LHCN-M2 (cell line): ENCODE results near the gene ISYNA1. TPM values are rescaled to one million over a fixed set of nuclear protein-coding genes. Genes with fewer than 3 reads are reported as not detected.
A peak's percentile ranks its signal among the peaks of the same experiment; 100 is the strongest.

Experiments used
- DNase-seq: peaks from one replicate; pipeline ENCODE4 v3.0.0-alpha.2; 2012; ENCODE audit warnings: low read depth
- total RNA-seq: library from RNA; depleted of rRNA; stranded (reverse); fragments of >200 nt; gene quantifications from 2 replicates; pipeline ENCODE4 v1.2.3, GENCODE V29; 2014

The ISYNA1 gene
- total RNA-seq, 1 experiment from 2014 or later: 0.86 TPM

DNA sequence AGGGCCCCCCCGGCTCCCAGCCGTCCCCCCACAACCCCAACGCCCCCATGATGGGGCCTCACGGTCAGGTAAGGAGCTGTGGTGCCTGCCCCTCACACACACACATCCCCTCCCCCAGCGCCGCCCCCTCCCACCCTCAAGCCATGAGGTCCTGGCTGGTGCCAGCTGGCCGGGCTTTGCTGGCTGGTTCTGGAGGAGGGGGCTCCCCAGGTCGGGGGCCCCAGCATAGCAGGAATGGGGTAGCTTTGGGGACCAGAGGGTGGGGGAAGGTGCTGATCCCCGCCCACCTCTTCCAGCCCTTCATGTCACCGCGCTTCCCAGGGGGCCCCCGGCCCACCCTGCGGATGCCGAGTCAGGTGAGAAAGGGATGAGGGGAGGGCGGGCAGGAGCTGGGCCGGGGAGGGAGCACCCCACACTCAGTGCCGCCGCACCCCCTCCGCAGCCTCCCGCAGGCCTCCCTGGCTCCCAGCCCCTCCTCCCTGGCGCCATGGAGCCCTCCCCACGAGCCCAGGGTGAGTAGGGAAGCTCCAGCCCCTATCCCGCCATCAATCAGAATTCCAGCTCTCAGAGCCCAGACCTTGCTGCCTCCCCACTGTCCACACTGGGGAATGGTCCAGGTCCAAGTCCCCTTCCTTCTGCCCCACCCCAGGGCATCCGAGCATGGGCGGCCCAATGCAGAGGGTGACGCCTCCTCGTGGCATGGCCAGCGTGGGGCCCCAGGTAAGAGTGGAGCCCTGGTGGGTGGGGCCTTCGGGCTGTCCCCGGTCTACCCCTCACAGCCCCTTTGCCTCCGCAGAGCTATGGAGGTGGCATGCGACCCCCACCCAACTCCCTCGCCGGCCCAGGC, 6.4 kb downstream of the ISYNA1 start:
- DNase-seq: no peak

GRCh38 chr19:18430417-18431144, 7.4 kb downstream of the ISYNA1 start:
- DNase-seq: no peak

- no peak for DNase-seq
Observed at GRCh38 chr19:18429717-18430416, 8.1 kb downstream of the ISYNA1 start.

GRCh38 chr19:18428787-18429674, 8.9 kb downstream of the ISYNA1 start:
- DNase-seq: peak; percentile 61

DNA sequence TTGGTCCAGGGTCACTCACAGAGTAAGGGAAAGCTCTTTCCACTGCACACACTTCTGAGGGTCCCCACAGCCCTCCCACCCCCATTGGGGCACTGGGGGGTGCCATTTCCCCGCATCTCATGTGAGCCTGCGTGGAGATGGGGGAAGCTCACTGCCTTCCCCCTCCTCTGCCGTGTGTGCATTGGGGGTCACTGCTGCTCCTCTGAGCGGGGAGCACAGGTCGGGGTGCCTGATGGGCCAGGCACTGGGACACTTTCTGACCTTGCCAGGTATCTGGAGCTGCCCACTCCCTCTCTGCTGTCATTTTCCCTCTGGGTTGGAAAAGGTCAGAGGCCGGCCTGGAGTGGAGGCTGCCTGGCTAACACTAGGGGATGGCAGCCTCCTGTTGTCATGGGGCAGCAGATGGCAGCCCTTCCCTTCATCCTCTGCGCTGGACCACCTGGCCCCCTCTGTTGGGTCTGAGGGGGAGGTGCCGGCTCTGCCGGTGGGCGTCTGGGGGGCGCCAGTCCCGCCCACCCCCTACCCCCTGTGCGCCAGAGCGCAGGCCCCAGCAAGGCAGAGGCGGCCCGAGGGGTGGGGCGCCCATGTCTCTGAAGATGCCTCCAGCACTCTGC, 9.7 kb downstream of the ISYNA1 start:
- DNase-seq: no peak

DNA sequence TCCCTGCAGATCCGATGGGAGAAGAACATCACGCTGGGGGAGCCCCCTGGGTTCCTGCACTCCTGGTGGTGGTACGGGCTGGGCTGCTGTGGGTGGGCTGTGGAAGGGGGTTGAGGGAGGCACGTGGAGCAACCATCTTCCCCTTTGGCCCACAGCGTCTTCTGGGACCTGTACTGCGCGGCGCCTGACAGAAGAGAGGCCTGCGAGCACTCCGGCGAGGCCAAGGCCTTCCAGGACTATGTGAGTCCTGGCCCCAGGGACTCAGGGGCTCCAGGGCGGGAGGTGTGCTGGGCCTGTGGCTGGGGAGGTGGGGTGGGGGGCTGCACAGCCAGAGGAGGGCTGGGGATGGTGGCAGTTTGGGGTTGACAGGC, 10.2 kb downstream of the ISYNA1 start:
- no peak for DNase-seq

GRCh38 chr19:18427080-18427742, 10.7 kb downstream of the ISYNA1 start:
- no peak for DNase-seq

DNA sequence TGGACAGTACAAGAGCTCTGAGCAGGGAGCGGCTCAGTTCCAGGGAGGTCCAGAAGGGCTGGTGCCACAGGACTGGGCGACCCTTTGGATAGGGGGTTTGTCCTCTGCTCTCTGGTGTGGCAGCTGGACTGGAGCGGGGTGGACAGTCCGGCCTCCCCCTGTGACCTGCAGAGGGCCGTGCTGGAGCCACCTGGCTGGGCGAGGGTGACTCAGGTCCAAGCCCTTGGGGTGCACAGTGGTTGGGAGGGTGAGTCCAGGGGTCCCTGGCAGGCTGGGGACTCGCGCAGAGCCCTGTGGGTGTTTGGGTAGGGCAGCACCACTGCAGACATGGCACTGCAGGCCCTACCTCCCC, 11.5 kb downstream of the ISYNA1 start:
- no peak for DNase-seq

- peak; percentile 44 for DNase-seq
Observed at GRCh38 chr19:18425515-18426415, 12.2 kb downstream of the ISYNA1 start.

- DNase-seq: no peak
Observed at GRCh38 chr19:18424890-18425514, 12.9 kb downstream of the ISYNA1 start.

GRCh38 chr19:18424122-18424889, 13.6 kb downstream of the ISYNA1 start:
- DNase-seq: no peak

GRCh38 chr19:18423258-18424020, 14.5 kb downstream of the ISYNA1 start:
- no peak for DNase-seq

DNA sequence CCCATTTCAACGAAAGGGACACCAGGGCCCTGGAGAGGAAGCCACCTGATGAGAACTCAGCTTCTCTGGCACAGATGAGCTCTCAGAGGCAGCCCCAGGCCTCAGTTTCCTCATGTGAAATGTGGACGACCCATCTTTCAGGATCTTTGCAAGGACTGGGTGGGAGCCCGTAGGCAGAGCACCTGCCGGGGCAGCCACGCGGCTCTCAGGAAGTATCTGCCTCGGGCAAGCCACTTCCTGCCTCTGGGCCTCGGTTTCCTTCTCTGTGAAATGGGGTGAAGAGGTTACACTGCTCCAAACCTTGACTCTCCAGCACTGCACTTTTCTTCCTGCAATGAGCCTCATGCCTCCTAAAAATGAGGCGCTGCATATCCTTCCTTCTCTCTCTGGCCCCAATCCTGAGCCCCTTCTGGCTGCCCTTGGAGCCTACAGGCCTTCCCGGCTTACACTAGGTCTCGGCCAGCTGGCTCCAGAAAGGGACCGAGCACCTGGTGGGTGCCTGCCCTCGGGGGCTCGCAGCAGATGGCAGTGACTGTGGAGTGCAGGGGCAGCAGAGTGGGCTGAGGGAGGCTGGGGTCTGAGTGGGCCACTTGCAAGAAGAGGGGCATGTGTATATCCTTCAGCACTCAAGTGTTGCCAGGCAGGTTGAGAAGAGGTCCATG, 15.3 kb downstream of the ISYNA1 start:
- no peak for DNase-seq

GRCh38 chr19:18421371-18421959, 16.5 kb downstream of the ISYNA1 start:
- no peak for DNase-seq

DNA sequence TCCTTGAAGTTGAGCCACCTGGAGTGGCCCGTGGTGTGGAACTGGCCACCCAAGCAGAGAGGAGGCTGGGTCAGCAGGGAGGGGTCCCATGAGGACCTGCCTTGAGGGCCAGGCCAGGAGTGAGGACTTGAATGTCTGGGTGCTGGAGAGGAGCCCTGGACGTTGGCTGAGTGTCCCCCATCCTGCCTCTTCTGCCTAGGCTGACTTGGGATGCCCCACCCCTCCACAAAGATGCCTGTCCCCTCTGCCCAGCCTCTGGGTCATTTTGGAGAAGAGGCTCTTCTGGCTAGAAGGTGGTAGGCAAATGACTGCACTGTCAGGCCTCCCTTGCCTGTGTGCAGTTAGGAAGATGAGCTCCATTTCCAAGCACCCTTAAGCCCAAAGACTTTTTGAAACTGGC, 17.0 kb downstream of the ISYNA1 start:
- DNase-seq: no peak

GRCh38 chr19:18419699-18420460, 18.1 kb downstream of the ISYNA1 start:
- no peak for DNase-seq
